HG03064 (cell line): ENCODE data around the gene NEB.
"Not testable (repeated sequence)": the region's sequence is repeated elsewhere in the genome, so short reads cannot be mapped to it uniquely, and the experiment has no call there.

Experiments
- ATAC-seq: cut with Tn5 transposase; IDR thresholded peaks from one replicate; pipeline ENCODE4 v1.9.1; 2021; ENCODE audit warnings: low read depth; ENCODE audit not compliant: unreplicated experiment

Gene NEB

GRCh38 chr2:151657667-151658076 lies 76.6 kb downstream of the NEB start:
- no peak for ATAC-seq

DNA sequence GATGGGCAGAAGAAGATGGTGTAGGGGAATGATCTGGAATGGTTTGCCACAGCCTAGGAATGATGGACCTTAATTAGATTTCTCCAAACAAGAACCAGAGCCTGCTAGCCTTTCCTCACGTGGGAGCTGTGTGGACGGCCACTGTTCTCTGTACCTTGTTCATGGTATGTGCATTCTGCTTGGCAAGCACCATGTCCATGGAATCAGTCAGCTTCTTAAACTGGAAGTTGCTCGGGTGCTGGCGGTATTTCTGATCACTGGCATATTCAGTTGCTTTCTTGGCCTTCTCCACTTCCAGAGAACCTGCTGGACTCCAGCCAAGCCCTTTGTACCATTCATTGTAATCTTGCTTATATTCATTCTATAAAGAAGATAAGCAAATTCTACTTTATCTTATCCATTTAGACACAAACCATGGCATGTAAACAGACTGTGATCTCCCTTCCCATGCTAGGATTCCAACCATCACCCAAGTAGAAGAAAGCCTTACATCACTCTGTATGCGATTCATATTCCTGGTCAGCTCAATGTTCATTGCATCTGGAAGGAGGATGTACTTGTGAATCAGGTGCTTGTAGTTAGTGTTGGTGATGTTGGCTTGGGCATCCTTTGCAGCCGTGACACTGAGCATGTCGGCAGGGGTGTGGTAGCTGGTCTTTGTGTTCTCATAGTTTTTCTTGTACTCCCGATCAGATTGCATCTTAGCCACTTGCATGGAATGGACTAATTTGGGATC lies 78.4 kb downstream of the NEB start:
- ATAC-seq: no peak

DNA sequence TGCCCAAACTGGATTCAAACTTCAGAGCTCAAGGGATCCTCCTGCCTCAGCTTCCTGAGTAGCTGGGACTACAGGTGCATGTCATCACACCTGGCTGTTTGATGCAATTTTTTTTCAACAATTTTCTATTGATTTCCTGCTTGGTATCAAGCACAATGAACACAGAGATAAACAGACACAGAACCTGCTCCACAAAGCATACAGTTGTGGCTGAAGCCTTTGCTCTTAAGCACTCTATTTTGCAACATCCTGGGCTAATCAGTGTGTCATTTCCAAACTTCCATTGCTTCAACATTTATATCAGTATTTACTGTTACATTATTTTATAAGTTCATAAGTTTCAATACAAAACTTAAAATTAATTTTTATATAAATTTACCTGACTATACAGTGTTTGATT lies 79.4 kb downstream of the NEB start:
- no peak for ATAC-seq

GRCh38 chr2:151654085-151654484 lies 80.2 kb downstream of the NEB start:
- no peak for ATAC-seq

- ATAC-seq: no peak
These were observed 83.0 kb downstream of the NEB start for GRCh38 chr2:151651274-151651673.

GRCh38 chr2:151650456-151650855 lies 83.8 kb downstream of the NEB start:
- no peak for ATAC-seq

GRCh38 chr2:151649966-151650365 lies 84.3 kb downstream of the NEB start:
- no peak for ATAC-seq

DNA sequence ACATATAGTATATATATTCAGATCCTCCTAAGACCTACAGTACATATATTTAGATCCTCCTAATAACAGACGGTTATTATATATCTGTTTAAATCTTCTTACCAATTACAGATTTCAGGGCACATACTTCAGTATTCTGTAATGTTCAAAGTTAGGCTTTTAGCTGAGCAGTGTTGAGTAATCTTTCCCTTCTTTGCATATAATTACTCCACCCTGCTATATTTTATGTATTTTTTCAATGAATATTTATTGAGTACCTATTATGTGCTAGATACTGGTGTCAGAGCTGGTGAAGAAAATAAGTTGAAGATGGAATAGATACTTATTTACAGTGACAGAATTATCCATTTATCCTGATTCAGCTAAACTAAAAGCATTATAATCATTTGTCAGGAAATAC lies 84.9 kb downstream of the NEB start:
- no peak for ATAC-seq

DNA sequence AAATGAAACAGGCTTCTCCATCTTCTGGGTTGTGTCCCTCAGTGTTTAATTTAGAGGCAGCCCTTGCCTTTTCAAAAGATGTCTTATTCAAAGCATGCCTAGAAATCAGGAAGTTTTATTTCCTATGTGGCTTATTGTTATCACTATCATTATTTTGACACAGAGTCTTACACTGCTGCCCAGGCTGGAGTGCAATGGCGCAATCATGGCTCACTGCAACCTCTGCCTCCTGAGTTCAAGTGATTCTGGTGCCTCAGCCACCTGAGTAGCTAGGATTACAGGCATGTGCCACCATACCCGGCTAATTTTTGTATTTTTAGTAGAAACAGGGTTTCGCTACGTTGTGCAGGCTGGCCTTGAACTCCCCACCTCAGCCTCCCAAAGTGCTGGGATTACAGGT lies 87.8 kb downstream of the NEB start:
- ATAC-seq: not testable (repeated sequence)

DNA sequence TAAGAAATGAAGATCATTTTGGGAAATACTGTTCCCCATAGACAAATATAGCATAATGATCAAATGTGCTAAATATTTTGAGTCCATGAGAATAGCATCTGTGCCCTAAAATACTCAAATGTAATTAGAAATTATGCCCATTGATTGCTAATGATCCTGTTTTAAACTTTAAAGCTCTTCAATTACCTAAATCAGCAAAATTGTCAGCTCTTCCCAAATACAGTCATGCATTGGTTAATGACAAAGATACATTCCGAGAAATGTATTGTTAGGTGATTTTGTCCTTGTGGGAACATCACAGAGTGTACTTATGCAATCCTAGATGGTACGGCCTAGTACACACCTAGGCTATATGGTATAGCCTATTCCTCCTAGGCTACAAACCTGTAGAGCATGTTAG lies 89.7 kb downstream of the NEB start:
- ATAC-seq: no peak

DNA sequence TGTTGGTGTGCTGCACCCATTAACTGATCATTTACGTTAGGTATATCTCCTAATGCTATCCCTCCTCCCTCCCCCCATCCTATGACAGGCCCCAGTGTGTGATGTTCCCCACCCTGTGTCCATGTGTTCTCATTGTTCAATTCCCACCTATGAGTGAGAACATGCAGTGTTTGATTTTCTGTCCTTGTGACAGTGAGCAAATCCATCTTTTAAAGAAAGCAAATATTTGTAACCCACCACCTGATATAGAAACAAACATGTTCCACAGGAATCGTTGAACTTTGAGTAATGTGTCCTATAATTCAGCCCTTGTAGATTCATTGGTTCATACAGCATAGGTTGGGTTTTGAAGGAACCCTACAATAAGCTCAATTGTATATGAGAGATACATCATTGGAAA lies 92.4 kb downstream of the NEB start:
- not testable (repeated sequence) for ATAC-seq

DNA sequence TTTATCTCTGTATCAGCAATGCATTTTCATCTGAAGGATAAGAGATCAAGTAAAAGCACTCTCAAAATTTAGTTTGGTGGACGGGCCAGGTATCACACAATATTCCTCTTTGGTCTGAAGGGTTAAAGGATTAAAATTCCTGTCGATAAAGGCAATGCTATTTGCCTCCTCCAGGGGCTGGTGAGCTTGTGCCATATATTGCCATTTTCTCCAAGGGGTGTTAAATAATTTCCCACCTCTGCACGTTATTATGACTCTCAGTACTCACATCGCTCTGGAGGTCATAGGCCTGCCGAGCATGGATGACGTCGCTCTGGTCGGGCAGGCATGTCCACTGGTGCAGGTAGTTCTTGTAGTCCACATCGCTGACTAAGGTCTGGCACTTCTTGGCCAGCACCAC lies 94.2 kb downstream of the NEB start:
- no peak for ATAC-seq

GRCh38 chr2:151638990-151639389 lies 95.3 kb downstream of the NEB start:
- ATAC-seq: no peak

DNA sequence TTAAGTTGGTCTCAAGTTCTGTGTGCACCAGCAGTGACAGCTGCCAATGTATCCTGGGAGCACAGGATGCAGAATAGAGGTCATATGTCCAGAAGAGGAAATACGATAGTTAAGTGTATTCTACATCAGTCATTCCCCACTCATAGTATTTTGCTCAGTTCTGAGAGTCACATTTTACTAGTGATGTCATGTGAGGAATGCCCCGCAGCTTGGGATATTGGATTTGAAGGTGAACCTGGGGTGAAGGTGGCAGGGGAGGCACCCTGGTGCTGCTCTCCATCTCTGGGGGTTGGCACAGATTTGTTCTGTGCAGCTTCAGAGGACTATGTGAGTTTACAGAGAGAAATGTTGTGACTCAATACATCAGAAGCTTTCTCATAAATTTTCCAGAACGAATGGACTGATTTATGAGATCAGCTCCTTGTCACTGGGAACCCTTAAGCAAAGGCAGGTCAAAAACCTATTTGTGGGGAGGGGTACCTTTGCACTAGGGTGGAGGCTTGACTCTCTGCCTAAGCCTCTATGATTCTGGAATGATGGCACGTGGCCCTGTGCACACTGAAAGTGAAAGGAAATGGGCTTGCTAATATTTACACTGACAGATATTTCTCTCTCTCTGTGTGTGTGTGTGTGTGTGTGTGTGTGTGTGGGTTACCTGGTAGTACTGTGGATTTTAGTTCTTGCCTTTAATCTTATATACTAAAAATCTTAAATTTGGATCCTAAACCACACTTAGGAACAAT lies 95.9 kb downstream of the NEB start:
- no peak for ATAC-seq

GRCh38 chr2:151637271-151637781 lies 97.0 kb downstream of the NEB start:
- ATAC-seq: peak; percentile 46

- no peak for ATAC-seq
These were observed 99.4 kb downstream of the NEB start for GRCh38 chr2:151634736-151635467.

GRCh38 chr2:151632993-151633565 lies 101.2 kb downstream of the NEB start:
- no peak for ATAC-seq

GRCh38 chr2:151630372-151630771 lies 103.9 kb downstream of the NEB start:
- no peak for ATAC-seq

DNA sequence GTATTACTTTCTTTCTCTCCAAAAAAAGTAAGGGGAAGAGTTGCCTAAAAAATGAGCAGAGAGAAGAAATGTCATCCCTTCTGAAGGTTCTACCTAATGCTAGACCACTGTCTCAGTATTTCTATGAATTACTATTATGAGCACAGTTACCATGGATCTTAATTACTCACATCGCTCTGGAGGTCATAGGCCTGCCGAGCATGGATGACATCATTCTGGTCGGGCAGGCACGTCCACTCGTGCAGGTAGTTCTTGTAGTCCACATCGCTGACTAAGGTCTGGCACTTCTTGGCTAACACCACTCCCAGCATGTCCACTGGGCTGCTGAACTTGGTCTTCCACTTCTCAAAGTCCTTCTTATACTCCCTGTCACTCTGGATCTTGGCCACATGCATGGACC lies 106.9 kb downstream of the NEB start:
- no peak for ATAC-seq

DNA sequence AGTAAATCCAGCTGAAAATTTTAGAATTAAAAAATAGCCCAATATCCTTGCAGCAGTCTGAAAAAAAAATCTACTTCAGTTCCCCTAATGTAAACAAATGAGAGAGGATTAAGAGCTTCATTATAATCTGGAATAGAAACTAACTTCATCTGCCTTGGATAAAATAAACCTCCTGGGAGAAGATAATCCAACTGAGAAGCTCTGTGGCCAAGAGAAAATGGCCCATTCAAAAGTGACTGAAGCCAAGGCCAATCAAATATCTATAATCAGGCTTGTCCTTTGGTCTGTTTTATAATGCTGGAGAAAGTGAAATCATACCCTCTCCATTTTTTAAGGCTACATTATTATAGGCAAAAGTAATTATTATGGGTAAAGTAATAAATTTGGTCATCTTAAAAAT lies 110.0 kb downstream of the NEB start:
- ATAC-seq: no peak

DNA sequence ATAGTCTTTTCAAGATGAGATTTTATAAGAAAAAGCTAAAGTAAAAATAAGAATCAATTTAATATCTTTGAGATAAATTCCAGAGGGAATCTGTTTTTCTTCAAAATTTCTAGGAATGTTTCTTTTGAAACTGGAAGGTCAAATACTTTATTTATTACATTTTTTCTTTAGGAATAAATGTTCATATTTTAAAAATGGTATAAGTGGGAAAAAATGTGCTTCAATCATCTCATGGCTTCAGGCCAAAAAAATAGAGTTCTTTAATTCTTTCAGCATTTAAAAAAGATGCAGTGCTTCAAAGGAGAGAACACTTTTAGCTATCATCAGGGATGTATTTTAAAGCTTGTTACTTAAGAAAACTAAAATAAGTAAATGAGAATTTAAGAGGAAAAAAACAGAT lies 110.6 kb downstream of the NEB start:
- ATAC-seq: no peak
